ENCODE measurements around the gene GKN2.
"Not testable (repeated sequence)": the region's sequence is repeated elsewhere in the genome, so short reads cannot be mapped to it uniquely, and the experiment has no call there.

GKN2 gene

GRCh38 chr2:68920481-68921170 is 32.1 kb downstream of the GKN2 start:
- DNase-seq (ENCODE audit: low spot score), result no peak

GRCh38 chr2:68918497-68918896 is 34.2 kb downstream of the GKN2 start:
- DNase-seq (ENCODE audit: low spot score), result no peak

- DNase-seq (ENCODE audit: low spot score), result no peak
Measured at GRCh38 chr2:68917034-68917718, 35.5 kb downstream of the GKN2 start.

- DNase-seq (ENCODE audit: low spot score), result no peak
Measured at GRCh38 chr2:68916226-68916625, 36.5 kb downstream of the GKN2 start.

GRCh38 chr2:68915393-68915792 is 37.3 kb downstream of the GKN2 start:
- DNase-seq (ENCODE audit: low spot score), result no peak

- no peak for DNase-seq (ENCODE audit: low spot score)
Measured at GRCh38 chr2:68913359-68913758, 39.3 kb downstream of the GKN2 start.

GRCh38 chr2:68912732-68913131 is 40.0 kb downstream of the GKN2 start:
- DNase-seq (ENCODE audit: low spot score), result no peak

- DNase-seq (ENCODE audit: low spot score), result no peak
Measured at GRCh38 chr2:68912111-68912510, 40.6 kb downstream of the GKN2 start.

- DNase-seq (ENCODE audit: low spot score), result no peak
Measured at GRCh38 chr2:68911709-68912108, 41.0 kb downstream of the GKN2 start.

- no peak for DNase-seq (ENCODE audit: low spot score)
Measured at GRCh38 chr2:68911246-68911645, 41.4 kb downstream of the GKN2 start.

GRCh38 chr2:68909793-68910674 is 42.7 kb downstream of the GKN2 start:
- peak; percentile 59 for DNase-seq (ENCODE audit: low spot score)

- DNase-seq (ENCODE audit: low spot score), result peak; percentile 61
Measured at GRCh38 chr2:68908392-68908970, 44.2 kb downstream of the GKN2 start.

- DNase-seq (ENCODE audit: low spot score), result no peak
Measured at GRCh38 chr2:68907920-68908253, 44.8 kb downstream of the GKN2 start.

- DNase-seq (ENCODE audit: low spot score), result no peak
Measured at GRCh38 chr2:68907232-68907919, 45.3 kb downstream of the GKN2 start.

GRCh38 chr2:68906716-68907115 is 46.0 kb downstream of the GKN2 start:
- DNase-seq (ENCODE audit: low spot score), result no peak

- no peak for DNase-seq (ENCODE audit: low spot score)
Measured at GRCh38 chr2:68905116-68905515, 47.6 kb downstream of the GKN2 start.

- no peak for DNase-seq (ENCODE audit: low spot score)
Measured at GRCh38 chr2:68901561-68901960, 51.1 kb downstream of the GKN2 start.

GRCh38 chr2:68901199-68901514 is 51.5 kb downstream of the GKN2 start:
- DNase-seq (ENCODE audit: low spot score), result no peak

- no peak for DNase-seq (ENCODE audit: low spot score)
Measured at GRCh38 chr2:68900496-68901198, 52.0 kb downstream of the GKN2 start.

GRCh38 chr2:68895981-68896380 is 56.7 kb downstream of the GKN2 start:
- not testable (repeated sequence) for DNase-seq (ENCODE audit: low spot score)

Measured in AG08396 (cell line).